Mammary epithelial cell (primary cell): Measurements from ENCODE around the gene KRT12.

Experiments
- CTCF ChIP-seq, 2 donors: IDR thresholded peaks in 1 of 2; conservative IDR thresholded peaks in 1 of 2; 2 replicates each; pipeline ENCODE4 v1.5.1; 2011 to 2012; ENCODE audit warnings: inconsistent platforms in 2 of 2, low read length in 2 of 2, mild to moderate bottlenecking in 2 of 2, control low read depth in 1 of 2, low read depth in 1 of 2; ENCODE audit not compliant: insufficient read depth in 1 of 2; ENCODE audit errors: extremely low read depth in 1 of 2
- EZH2 ChIP-seq: IDR thresholded peaks from 2 replicates; pipeline ENCODE4 v1.6.1; 2012; ENCODE audit warnings: low read length, inconsistent platforms, borderline replicate concordance

GRCh38 chr17:40839194-40839593 is 27.8 kb downstream of the KRT12 start:
- TF ChIP-seq CTCF (conservative IDR thresholded peaks at IDR 0.05 in 1 of 2, IDR thresholded peaks at IDR 0.05 in 1 of 2; ENCODE audit: extremely low read depth in 1 of 2, insufficient read depth in 1 of 2, low read depth in 1 of 2, low read length in 2 of 2) (no peak), EZH2 (no peak)
